CD4-positive, alpha-beta memory T cell (primary cell): ENCODE measurements around the gene KRTAP19-2. TPM values are rescaled to one million over a fixed set of nuclear protein-coding genes. Genes with fewer than 3 reads are reported as not detected.
"Not testable (repeated sequence)": the region's sequence is repeated elsewhere in the genome, so short reads cannot be mapped to it uniquely, and the experiment has no call there.

Experiments used
- CTCF ChIA-PET: fragments of 350-600 bp; sonication (Branson Sonifier 250); formaldehyde crosslinking; loops from one replicate; lab custom pipeline; 2021; ENCODE audit warnings: inconsistent platforms; ENCODE audit not compliant: partially characterized antibody; lab: Charles Lee
- POLR2A ChIA-PET: fragments of 350-600 bp; sonication (Branson Sonifier 250); formaldehyde crosslinking; loops from one replicate; lab custom pipeline; 2021; ENCODE audit not compliant: partially characterized antibody; lab: Charles Lee
- DNase-seq, 5 donors: peaks; one replicate each; pipeline versions ENCODE4 v3.0.0 to v3.0.0-alpha.2; 2020 to 2022; ENCODE audit warnings: mixed read lengths in 1 of 5
- H3K27ac ChIP-seq: one replicate; pipeline ENCODE4 v1.7.0; 2013; ENCODE audit warnings: low read depth, low read length
- H3K27me3 ChIP-seq: 2 replicates; pipeline ENCODE4 v1.7.0; 2013; ENCODE audit warnings: mild to moderate bottlenecking, low read length, moderate library complexity; ENCODE audit not compliant: insufficient read depth
- H3K36me3 ChIP-seq: 2 replicates; pipeline ENCODE4 v1.7.0; 2013; ENCODE audit warnings: mild to moderate bottlenecking, low read length, moderate library complexity; ENCODE audit not compliant: insufficient read depth
- H3K4me1 ChIP-seq: 2 replicates; pipeline ENCODE4 v1.7.0; 2013; ENCODE audit warnings: mild to moderate bottlenecking, low read length, moderate library complexity; ENCODE audit not compliant: insufficient read depth
- H3K4me3 ChIP-seq, 2 donors: one replicate each; pipeline ENCODE4 v1.7.0; 2013; ENCODE audit warnings: low read length in 2 of 2, mild to moderate bottlenecking in 1 of 2
- H3K9me3 ChIP-seq, 2 donors: one replicate each; pipeline ENCODE4 v1.7.0; 2013; ENCODE audit warnings: low read length in 2 of 2, control low read depth in 1 of 2; ENCODE audit not compliant: control insufficient read depth in 1 of 2
- H3K27ac Mint-ChIP-seq, 7 donors: one replicate each; pipeline ENCODE4 v1.8.0; 2020 to 2021; ENCODE audit warnings: mixed read lengths in 7 of 7, mild to moderate bottlenecking in 6 of 7, inconsistent platforms in 3 of 7, moderate library complexity in 3 of 7
- H3K27me3 Mint-ChIP-seq, 2 donors: one replicate each; pipeline ENCODE4 v1.8.0; 2020 to 2021; ENCODE audit warnings: mixed read lengths in 2 of 2
- H3K36me3 Mint-ChIP-seq, 2 donors: one replicate each; pipeline ENCODE4 v1.8.0; 2020 to 2021; ENCODE audit warnings: mixed read lengths in 2 of 2, inconsistent platforms in 1 of 2, mild to moderate bottlenecking in 1 of 2
- H3K4me1 Mint-ChIP-seq, 4 donors: one replicate each; pipeline ENCODE4 v1.8.0; 2020 to 2021; ENCODE audit warnings: mixed read lengths in 4 of 4, mild to moderate bottlenecking in 1 of 4
- H3K4me3 Mint-ChIP-seq, 8 donors: one replicate each; pipeline ENCODE4 v1.8.0; 2020 to 2021; ENCODE audit warnings: mixed read lengths in 8 of 8, mild to moderate bottlenecking in 7 of 8, moderate library complexity in 6 of 8, inconsistent platforms in 3 of 8
- H3K9me3 Mint-ChIP-seq, 8 donors: one replicate each; pipeline ENCODE4 v1.8.0; 2020 to 2021; ENCODE audit warnings: mixed read lengths in 8 of 8, mild to moderate bottlenecking in 5 of 8, inconsistent platforms in 3 of 8, moderate library complexity in 1 of 8
- intact Hi-C: fragments of 100-400 bp; cut with micrococcal nuclease; formaldehyde crosslinking; loops from one replicate; pipeline ENCODE4 v1.15.1; 2023
- polyA plus RNA-seq, 2 donors: library from polyadenylated mRNA; unstranded; fragments of 300-500 nt; fragmentation: Illumina TruSeq; gene quantifications; one replicate each; pipeline ENCODE4 v1.2.3, GENCODE V29; 2021
- total RNA-seq, 2 experiments: library from RNA; stranded (reverse); gene quantifications; one replicate each; pipeline ENCODE4 v1.2.3, GENCODE V29; 2021

KRTAP19-2 gene, protein sequence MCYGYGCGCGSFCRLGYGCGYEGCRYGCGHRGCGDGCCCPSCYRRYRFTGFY
- total RNA-seq (not detected), polyA plus RNA-seq (not detected)

DNA sequence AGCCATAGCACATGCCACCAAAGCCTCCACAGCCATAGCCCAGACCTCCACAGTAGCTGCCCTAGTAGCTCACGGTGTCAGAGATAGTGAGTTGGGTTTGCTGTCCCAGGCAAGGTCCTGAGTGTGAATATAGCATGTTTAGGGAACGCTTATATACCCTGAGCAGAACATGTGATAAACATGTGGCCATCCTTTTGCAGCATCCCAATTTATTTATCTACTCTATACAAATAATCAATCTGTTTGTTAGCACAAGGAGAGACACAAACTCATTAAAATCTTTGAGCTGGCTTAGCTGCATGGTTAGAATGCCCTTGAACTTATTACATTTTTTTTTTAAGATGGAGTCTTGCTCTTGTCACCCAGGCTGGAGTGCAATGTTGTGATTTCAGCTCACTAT, at the start of gene KRTAP19-2:
TSS of gene KRTAP19-2 (minus strand) at position 101 of the 400 bp plus-strand sequence. CDS start at position 13, 88 bp downstream.
- Mint-ChIP-seq H3K4me3 (no peak within 1 kb of the TSS), H3K27ac (no peak within 1 kb of the TSS), H3K4me1 (no peaks in the 10 kb centered on the region), H3K36me3 (no peaks in the 10 kb centered on the region), H3K27me3 (no peaks in the 10 kb centered on the region), H3K9me3 (peaks cover 3 to 11% (median 9%) of the 10 kb centered on the region in 8 donors)
- no peak for DNase-seq
- Histone ChIP-seq H3K27me3 (no peaks in the 10 kb centered on the region), H3K27ac (no peak within 1 kb of the TSS), H3K36me3 (no peaks in the 10 kb centered on the region), H3K4me3 (no peak within 1 kb of the TSS), H3K4me1 (no peaks in the 10 kb centered on the region), H3K9me3 (peaks cover 0 to 3% of the 10 kb centered on the region in 2 donors)
- CTCF ChIA-PET = no interaction called here
- POLR2A ChIA-PET = no interaction called here
- intact Hi-C loops = no loop called here

DNA sequence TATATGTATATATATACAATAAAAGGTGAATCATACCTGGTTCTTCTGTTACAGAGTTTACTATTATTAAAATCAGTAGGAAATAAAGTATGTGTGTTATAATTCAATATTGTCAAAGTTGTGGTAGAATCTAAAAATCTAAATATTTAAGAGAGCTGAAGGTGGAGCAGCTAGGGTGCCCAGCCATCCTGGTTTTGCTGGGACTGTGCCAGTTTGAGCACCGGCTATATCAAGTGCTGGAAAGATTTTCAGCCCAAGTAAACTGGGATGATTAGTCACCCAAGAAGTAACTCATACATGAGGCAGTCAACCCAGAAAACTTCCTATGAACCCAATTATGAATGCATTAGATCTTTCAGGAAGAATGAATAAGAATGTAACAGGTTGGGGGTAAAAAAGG, 31.6 kb upstream of the KRTAP19-2 start:
- ChIA-PET POLR2A (no interaction called here), CTCF (no interaction called here)
- no peaks in the 10 kb centered on the region for H3K9me3 ChIP-seq
- H3K36me3 Mint-ChIP-seq = no peaks in the 10 kb centered on the region
- H3K4me1 Mint-ChIP-seq = no peaks in the 10 kb centered on the region
- H3K27me3 Mint-ChIP-seq = no peaks in the 10 kb centered on the region
- intact Hi-C loops = no loop called here
- H3K4me3 Mint-ChIP-seq = no peak overlapping the region
- DNase-seq = no peak
- no peaks in the 10 kb centered on the region for H3K4me1 ChIP-seq
- H3K36me3 ChIP-seq = no peaks in the 10 kb centered on the region
- H3K9me3 Mint-ChIP-seq = peaks cover 0 to 2% (median 0%) of the 10 kb centered on the region in 8 donors
- H3K27ac Mint-ChIP-seq = no peak overlapping the region
- no peaks in the 10 kb centered on the region for H3K27me3 ChIP-seq
- no peak overlapping the region for H3K27ac ChIP-seq
- no peak overlapping the region for H3K4me3 ChIP-seq

DNA sequence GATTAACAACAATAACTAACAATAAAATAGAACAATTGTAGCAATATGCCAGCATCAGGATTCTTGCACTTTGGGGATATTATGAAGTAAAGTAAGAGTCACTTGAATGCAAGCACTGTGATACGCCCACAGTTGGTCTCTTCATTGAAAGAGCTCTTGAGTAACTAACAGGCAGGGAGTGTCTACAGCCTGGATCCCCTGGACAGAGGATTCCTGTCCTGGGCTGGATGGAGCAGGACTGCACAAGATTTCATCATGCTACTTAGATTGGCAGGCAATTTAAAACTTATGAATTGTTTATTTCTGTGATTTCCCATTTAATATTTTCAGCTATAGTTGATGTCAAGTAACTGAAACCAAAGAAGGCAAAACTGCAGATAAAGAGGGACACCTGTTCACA, 28.4 kb upstream of the KRTAP19-2 start:
- no peak for DNase-seq
- Mint-ChIP-seq H3K36me3 (no peaks in the 10 kb centered on the region), H3K4me1 (no peaks in the 10 kb centered on the region), H3K27me3 (no peaks in the 10 kb centered on the region), H3K4me3 (no peak overlapping the region), H3K27ac (peak overlapping the region in 1 of 7 donors; percentile 21), H3K9me3 (peaks cover 0 to 4% (median 0%) of the 10 kb centered on the region in 8 donors)
- CTCF ChIA-PET = no interaction called here
- intact Hi-C loops = no loop called here
- Histone ChIP-seq H3K9me3 (no peaks in the 10 kb centered on the region), H3K27me3 (no peaks in the 10 kb centered on the region), H3K4me3 (no peak overlapping the region), H3K4me1 (no peaks in the 10 kb centered on the region), H3K27ac (no peak overlapping the region), H3K36me3 (no peaks in the 10 kb centered on the region)
- POLR2A ChIA-PET = no interaction called here

DNA sequence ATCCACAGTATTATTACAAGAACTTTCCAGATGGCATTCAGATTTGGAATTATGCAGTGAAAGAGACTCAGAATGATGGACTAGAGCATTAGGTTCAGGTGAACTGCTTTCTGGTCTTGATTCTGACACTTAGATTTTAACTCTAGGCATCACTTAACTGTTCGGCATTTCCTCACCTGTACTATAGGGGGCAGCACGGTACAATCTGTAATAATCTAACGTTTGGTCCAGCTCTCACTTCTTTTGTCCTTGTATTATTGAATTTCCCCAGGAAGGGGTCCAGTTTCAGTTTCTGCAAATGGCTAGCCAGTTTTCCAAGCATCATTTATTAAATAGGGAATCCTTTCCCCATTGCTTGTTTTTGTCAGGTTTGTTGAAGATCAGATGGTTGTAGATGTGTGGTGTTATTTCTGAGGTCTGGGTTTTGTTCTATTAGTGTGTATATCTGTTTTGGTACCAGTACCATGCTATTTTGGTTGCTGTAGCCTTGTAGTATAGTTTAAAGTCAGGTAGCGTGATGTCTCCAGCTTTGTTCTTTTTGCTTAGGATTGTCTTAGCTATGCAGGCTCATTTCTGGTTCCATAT, 18.5 kb upstream of the KRTAP19-2 start:
- H3K4me1 ChIP-seq, H3K4me3 Mint-ChIP-seq, H3K36me3 Mint-ChIP-seq, H3K4me3 ChIP-seq, H3K9me3 ChIP-seq, H3K27me3 ChIP-seq, H3K36me3 ChIP-seq, H3K4me1 Mint-ChIP-seq, H3K27ac ChIP-seq, H3K27ac Mint-ChIP-seq, H3K27me3 Mint-ChIP-seq, H3K9me3 Mint-ChIP-seq, POLR2A ChIA-PET: not testable (repeated sequence)
- intact Hi-C loops = loop anchor here (2.0 kb wide), 1 partner anchor 581 kb away; no protein-coding TSS in a partner anchor
- DNase-seq = peak in 1 of 5 donors; percentile 0
- CTCF ChIA-PET = interaction anchor here (1.3 to 1.4 kb wide), 2 partner anchors 11 to 582 kb away, joined by 3 to 5 read pairs; no protein-coding TSS in a partner anchor

DNA sequence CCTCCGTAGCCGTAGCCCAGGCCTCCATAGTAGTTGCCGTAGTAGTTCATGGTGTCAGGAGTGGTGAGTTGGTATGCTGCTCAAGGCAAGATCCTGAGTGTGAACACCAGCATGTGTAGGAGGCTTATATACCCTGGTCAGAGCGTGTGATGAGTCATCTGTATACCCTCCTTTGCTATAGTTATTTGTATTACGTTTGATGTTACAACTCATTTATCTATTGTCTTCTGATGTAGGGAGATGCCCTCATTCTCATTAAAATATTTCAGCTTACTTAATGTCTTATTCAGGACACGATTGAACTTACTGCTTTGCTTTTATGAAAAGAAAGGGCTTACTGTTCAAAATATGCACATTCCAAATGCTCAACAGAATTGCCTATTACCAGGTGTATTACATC, 14.8 kb upstream of the KRTAP19-2 start, which contains the start of gene KRTAP19-5:
TSS of gene KRTAP19-5 (minus strand) at position 101 of the 400 bp plus-strand sequence. CDS start at position 50, 51 bp downstream.
- no peak within 1 kb of the TSS for H3K27ac ChIP-seq
- CTCF ChIA-PET = no interaction called here
- Mint-ChIP-seq H3K27ac (no peak within 1 kb of the TSS), H3K4me1 (no peaks in the 10 kb centered on the region), H3K27me3 (no peaks in the 10 kb centered on the region), H3K4me3 (no peak within 1 kb of the TSS), H3K36me3 (no peaks in the 10 kb centered on the region), H3K9me3 (peaks cover 0 to 2% (median 0%) of the 10 kb centered on the region in 8 donors)
- POLR2A ChIA-PET = no interaction called here
- no peaks in the 10 kb centered on the region for H3K9me3 ChIP-seq
- intact Hi-C loops = no loop called here
- DNase-seq = no peak
- no peaks in the 10 kb centered on the region for H3K36me3 ChIP-seq
- H3K4me3 ChIP-seq = no peak within 1 kb of the TSS
- no peaks in the 10 kb centered on the region for H3K27me3 ChIP-seq
- H3K4me1 ChIP-seq = no peaks in the 10 kb centered on the region

DNA sequence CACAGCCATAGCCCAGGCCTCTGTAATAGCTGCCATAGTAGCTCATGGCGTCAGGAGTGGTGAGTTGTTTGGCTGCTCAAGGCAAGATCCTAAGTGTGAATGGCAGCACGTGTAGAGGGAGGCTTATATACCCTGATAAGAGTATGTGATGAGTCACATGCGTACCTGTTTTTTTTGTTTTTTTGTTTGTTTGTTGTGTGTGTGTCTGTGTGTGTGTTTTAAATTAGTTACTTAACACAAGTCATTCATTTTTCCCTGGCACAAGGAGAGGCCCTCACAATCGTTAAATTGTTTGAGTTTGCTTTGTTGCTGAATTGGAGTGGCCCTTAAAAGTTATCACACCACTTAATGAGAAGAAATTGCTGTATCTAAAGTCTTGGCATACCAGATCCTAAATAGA, 9.8 kb upstream of the KRTAP19-2 start, which contains the start of gene KRTAP19-4:
TSS of gene KRTAP19-4 (minus strand) at position 101 of the 400 bp plus-strand sequence. CDS start at position 46, 55 bp downstream.
- CTCF ChIA-PET = no interaction called here
- intact Hi-C loops = no loop called here
- no peak within 1 kb of the TSS for H3K4me3 Mint-ChIP-seq

DNA sequence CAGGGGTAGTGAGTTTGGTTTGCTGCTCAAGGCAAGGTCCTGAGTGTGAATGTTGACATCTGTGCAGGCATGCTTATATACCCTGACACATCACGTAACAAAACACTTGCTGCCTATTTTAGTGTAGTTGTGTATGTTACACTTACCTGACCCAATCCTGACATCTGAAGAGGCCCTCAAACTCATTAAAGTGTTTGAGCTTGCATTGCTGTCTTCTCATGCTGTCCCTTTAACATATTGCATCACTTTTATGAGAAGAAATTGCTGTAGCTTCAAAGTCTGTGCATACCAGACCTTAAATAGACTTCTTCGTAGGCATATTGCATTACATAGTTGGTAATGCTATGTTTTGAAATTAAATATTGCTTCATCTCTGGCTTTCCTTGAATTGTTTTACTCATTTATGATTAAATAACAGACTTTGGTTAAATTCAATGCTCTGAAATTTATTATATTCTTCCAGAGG, 4.8 kb upstream of the KRTAP19-2 start, which contains the start of gene KRTAP19-3:
TSS of gene KRTAP19-3 (minus strand) at position 51 of the 466 bp plus-strand sequence. CDS start 56 bp downstream, outside the sequence.
- Mint-ChIP-seq H3K4me1 (no peaks in the 10 kb centered on the region), H3K9me3 (peaks cover 0 to 5% (median 2%) of the 10 kb centered on the region in 8 donors), H3K27ac (no peak within 1 kb of the TSS), H3K27me3 (no peaks in the 10 kb centered on the region), H3K4me3 (no peak within 1 kb of the TSS), H3K36me3 (no peaks in the 10 kb centered on the region)
- POLR2A ChIA-PET = no interaction called here
- CTCF ChIA-PET = no interaction called here
- DNase-seq = no peak
- H3K27ac ChIP-seq = no peak within 1 kb of the TSS
- no peaks in the 10 kb centered on the region for H3K27me3 ChIP-seq
- H3K4me3 ChIP-seq = no peak within 1 kb of the TSS
- no peaks in the 10 kb centered on the region for H3K9me3 ChIP-seq
- no peaks in the 10 kb centered on the region for H3K36me3 ChIP-seq
- intact Hi-C loops = no loop called here
- no peaks in the 10 kb centered on the region for H3K4me1 ChIP-seq

More for the DNA sequence above, 9.8 kb upstream of the KRTAP19-2 start, which contains the start of gene KRTAP19-4:
- H3K27ac ChIP-seq = no peak within 1 kb of the TSS
- no peaks in the 10 kb centered on the region for H3K4me1 Mint-ChIP-seq
- peaks cover 0 to 3% (median 0%) of the 10 kb centered on the region in 8 donors for H3K9me3 Mint-ChIP-seq
- H3K27me3 Mint-ChIP-seq = no peaks in the 10 kb centered on the region
- H3K36me3 ChIP-seq = no peaks in the 10 kb centered on the region
- no peak within 1 kb of the TSS for H3K27ac Mint-ChIP-seq
- no peak for DNase-seq
- no peak within 1 kb of the TSS for H3K4me3 ChIP-seq
- H3K27me3 ChIP-seq = no peaks in the 10 kb centered on the region
- no peaks in the 10 kb centered on the region for H3K9me3 ChIP-seq
- H3K4me1 ChIP-seq = no peaks in the 10 kb centered on the region
- no peaks in the 10 kb centered on the region for H3K36me3 Mint-ChIP-seq
- POLR2A ChIA-PET = no interaction called here
